GM19463 (cell line): ENCODE measurements around the gene GPR157.
A peak's percentile ranks its signal among the peaks of the same experiment; 100 is the strongest.

Experiments
- ATAC-seq: cut with Tn5 transposase; IDR thresholded peaks from one replicate; pipeline ENCODE4 v1.9.1; 2021; ENCODE audit warnings: mild to moderate bottlenecking, moderate library complexity; ENCODE audit not compliant: unreplicated experiment

Gene GPR157

DNA sequence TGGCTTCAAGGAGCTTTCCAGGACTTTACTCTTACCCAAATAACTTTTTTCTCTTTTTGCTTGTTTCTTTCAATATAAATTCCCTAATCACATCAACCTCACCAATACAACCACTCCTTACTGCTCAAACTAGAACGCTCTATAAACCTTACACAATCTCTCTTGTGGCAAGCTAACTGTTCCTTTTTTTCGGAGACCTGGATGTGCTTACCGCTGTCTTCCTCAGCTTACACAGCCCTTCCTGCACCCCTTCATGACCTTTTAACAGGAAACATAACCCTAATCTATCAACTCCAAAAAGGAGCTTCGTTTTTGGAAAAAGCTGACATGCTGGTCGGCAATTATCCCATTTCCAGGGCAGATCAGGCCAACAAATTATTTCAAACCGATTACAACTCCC, 35.3 kb downstream of the GPR157 start:
- no peak for ATAC-seq

DNA sequence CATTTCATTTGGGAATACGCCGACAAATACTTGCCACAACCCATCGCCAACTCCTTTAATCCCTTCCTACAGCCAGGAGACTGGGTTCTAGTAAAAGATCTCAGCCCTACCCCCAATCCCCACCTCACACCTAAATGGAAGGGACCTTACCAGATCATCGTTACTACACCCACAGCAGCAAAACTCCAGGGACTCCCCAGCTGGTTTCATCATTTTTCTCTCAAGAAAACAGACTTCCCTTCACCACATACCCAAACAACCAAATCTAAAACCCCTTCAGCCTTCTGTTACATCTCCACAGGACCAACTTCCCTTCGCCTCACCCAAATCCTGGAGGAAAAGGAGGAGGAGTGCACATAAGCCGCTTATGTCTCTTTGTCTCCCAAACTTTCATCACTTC, 35.8 kb downstream of the GPR157 start:
- no peak for ATAC-seq

DNA sequence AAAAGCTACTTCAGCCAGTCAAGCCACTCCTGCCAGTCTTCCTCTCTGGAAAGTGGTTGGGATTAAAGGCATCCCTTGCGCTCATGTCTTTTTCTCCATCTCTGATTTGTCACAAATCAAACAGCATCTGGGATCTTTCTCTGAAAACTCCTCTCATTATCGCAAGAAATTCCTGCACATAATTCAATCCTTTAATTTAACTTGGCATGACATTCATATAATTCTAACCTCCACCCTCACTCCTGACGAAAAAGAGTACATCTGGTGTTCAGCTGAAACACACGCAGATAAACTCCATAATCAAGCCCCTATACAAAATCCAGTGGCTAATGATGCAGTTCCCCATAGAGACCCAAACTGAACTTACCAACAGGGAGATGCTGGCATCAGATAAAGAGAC, 40.1 kb downstream of the GPR157 start:
- no peak for ATAC-seq

DNA sequence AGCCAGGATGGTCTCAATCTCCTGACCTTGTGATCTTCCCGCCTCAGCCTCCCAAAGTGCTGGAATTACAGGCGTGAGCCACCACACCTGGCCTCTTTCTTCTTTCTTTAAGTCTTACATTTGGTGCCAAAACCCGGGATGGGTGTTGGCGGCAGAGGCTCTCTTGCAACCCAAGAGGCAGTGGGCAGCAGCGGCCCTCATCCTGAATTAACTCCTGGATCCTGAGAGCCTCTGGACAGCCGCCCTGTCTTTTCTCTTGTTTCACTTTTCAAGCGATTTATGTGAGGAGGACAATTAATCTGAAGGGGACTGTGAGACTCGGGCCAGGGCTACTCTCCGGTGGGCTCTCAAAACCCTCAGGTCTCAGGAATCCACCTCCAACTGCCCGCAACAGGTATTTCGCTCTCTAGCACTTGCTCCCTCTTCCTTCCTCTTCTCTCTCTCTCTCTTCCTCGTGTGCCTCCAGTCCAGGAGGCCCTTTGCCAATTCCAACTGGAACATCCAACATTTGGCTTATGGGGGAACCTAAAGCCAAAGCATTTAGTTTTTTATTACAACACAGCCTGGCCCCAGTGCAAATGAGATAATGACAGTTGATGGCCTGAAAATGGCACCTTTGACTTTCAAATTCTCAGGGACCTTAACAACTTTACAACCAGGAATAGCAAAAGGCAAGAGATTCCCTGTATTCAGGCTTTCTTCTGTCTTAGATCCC, 41.3 kb downstream of the GPR157 start:
- no peak for ATAC-seq

DNA sequence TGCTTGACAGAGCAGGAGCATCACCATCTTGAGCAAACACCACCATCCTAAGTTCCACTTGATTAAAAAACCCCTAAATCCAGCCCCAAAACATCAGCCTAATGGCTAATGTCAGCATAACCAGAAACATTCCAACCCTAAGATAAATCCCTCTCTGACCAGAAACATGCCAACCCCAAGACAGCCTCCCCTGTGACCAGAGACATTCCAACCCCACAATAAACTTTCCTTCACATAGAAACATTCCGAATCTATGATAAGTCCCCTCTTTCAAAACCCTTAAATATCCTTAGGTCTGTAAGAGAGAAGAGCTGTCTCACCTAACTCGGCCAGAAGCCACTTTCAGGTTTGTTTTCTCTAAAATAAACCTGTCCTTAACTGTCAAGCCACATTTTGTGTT, 42.1 kb downstream of the GPR157 start:
- ATAC-seq, result no peak

DNA sequence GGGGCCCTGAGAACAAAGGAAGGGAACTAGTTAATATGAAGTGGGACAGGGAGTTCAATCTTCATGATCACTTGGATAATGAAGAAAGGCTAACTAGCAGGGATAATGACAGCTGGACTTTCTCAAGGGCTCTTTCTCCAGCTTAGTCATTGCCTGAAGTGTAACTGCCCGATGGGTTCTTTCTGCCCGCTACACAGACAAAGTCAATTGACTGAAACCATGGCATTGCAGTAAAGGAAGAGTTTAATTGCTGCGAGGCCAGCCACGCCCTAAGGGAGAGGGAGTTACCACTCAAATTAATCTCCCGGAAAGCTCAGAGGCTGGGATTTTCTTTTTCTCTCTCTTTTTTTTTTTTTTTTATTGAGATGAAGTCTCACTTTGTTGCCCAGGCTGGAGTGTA, 42.9 kb downstream of the GPR157 start:
- no peak for ATAC-seq

DNA sequence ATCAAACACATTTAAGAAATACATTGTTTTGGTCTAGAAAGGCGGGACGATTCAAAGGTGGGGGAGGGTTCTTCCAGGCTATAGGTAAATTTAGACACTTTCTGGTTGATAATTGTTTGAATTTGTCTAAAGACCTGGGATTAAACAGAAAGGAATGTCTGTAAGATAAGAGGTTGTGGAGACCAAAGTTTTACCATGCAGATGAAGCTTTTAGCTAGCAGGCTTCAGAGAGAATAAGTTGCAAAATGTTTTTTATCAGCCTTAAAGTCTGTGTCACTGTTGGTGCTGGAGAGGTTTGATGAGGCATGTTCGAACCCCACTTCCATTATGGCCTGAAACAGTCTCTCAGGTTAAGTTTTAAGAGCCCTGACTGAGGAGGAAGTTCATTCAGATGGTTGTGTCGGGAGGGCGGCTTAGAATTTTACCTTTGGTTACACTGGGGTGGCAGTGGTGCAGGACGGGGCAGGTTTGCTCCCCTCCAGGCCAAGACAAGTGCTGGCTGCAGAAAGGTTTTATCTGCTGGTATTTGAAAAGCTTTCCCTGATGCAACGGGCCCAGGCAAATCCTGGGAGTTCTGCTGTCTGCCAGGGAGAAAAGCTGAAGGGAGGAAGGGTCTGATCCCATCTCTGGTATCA, 43.5 kb downstream of the GPR157 start:
- no peak for ATAC-seq

DNA sequence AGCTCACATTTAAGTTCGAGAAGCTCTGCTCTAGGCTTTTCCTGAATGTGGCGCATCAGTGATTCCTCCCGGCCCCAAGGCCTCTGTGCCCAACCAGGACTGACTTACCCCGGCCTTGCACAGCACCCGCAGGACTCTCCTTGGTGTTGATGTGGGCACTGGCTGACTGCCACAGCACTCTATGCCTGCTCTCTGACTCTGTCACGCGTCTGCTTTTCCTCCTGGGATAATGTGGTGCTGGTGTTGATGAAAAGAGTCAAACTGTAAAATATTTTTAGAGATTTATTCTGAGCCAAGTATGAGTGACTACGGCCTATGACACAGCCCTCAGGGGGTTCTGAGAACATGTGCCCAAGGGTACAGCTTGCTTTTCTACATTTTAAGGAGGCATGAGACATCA, 44.0 kb downstream of the GPR157 start:
- ATAC-seq, result no peak

DNA sequence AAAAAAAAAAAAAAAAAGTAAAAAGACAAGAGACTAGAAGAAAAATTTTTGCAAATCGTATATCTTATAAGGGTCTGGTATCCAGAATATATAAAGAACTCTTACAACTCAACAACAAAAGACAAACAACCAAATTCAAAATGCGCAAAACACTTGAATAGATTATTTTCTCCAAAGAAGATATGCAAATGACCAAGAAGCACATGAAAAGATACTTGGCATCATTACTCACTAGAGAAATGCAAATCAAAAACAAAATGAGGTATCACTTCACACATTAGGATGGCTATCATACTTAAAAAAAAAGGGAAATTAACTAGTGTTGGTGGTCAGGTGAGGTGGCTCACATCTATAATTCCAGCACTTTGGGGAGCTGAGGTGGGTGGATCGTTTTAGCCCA, 47.4 kb downstream of the GPR157 start:
- no peak for ATAC-seq

DNA sequence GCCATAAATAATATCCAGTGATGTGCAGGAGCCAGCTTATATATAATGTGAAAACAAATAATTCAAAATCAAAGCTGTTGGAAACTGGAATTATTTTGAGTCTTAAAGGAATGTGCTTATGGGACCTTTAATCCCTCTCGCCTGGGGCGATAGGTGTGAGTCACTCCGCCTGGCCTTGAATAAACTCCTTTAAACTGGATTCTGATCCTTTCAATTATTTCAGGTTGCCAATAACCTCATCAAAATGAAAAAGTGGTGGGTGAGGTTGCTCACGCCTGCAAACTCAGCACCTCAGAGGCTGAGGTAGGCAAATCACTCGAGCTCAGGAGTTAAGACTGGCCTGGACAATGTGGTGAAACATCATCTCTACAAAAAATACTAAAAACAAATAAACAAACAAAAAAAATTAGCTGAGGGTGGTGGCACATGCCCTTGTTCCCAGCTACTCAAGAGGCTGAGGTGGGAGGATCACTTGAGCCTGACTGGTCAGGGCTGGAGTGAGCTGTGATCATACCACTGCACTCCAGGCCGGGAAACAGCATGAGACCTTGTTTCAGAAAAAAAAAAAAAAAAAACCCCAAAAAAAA, 48.1 kb downstream of the GPR157 start:
- no peak for ATAC-seq

DNA sequence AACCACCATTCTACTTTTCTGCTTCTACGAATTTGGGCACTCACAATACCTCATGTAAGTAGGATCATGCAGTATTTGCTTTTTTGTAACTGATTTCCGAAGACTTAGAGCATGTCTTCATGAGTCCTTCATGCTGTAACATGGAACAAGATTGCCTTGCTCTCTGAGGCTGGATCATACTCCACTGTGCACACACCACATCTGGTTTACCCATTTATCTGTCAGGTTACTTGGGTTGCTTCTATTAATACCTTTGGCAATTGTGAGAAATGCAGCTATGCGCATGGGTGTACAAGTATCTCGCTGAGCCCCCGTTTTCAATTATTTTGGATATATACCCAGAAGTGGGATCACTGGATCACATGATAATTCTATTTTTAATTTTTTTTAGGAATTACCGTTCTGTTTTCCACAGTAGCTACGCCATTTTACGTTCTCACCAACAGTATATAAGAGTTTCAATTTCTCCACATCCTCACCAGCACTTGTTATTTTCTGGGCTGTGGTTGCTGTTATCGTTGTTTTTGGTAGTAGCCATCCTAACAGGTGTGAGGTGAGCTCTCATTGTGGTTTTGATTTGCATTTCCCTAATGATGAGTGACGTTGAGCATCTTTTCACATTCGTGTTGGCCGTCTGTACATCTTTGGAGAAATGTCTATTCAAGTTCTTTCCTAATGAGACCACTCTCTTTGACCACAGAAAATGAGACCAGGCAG, 48.8 kb downstream of the GPR157 start:
- no peak for ATAC-seq

DNA sequence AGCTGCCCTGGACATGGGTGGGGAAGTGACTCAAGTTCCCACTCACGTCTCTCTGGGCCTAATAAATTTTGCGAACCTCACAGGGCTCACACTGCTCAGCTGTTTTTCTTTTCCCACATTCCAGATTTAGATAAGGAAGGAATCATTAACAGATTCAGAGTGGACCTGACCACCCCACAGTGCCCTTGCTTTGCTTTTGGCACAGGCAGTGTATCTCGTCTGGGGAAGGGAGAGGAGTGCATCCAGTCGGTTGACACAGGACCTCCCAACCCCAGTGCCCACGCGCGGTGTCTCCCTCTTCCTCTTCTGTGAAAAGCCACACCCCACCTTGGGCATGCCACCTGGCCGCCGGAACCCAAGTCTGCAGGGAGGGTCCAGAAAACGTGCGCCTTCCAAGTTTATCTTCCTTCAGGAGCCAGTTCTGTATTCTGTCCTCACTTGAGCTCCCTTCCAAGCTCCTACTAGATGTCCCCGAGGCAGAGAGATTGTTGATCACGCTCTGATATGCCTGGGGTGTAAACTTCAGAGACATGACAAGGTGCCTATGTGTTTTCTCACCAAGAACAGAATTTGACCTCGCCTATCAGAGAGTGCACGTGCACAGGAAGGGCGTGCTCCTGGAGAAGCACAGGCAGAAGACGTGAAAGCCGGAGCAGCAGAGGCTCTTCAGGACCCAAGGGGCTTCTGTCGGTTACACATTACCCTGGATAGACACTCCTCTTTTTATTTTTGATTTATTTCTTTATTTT, 50.0 kb downstream of the GPR157 start:
- ATAC-seq, result no peak

DNA sequence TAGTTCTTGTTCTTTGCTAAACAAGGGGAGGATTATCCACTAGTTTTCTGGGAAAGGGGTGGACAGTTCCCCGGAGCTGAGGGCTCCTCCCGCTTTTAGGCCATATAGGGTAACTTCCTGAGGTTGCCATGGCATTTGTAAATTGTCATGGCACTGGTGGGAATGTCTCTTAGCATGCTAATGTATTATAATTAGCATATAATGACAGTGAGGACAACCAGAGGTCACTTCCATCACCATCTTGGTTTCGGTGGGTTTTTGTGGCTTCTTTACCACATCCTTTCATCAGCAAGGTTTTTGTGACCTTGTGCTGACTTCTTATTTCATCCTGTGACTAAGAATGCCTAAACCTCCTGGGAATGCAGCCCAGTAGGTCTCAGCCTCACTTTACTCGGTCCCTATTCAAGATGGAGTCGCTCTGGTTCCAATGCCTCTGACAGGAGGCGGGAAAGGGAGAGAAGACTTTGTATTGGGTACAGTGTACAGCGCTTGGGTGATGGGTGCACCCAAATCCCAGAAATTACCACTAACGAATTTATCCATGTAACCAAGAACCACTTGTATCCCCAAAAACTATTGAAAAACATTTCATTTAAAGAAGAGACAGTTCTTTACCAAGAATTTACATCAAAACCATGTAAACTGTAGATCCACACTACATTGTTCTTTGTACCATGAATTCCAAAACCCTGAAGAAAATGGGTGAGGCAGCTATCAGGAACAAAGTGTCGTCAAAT, 50.7 kb downstream of the GPR157 start:
- peak; percentile 51 for ATAC-seq

DNA sequence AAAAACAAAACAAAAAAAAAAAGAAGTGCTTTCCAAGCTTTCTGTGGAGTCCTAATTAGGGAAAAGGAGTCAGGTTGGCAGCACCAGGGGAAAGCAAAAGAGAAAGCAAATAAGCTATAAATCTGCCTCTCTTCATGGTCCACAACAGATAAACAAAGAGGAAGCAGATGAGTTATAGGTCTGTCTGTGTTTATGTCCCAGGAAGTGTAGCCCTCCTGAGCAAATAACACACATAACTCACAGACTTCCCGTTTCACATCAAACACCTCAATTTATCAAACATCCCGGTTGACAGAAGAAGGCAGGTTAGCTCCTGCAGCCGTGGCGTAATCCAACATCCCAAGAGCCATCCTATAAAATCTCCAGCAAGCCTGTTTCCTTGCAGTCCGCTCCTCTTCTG, 53.9 kb downstream of the GPR157 start:
- ATAC-seq, result no peak

DNA sequence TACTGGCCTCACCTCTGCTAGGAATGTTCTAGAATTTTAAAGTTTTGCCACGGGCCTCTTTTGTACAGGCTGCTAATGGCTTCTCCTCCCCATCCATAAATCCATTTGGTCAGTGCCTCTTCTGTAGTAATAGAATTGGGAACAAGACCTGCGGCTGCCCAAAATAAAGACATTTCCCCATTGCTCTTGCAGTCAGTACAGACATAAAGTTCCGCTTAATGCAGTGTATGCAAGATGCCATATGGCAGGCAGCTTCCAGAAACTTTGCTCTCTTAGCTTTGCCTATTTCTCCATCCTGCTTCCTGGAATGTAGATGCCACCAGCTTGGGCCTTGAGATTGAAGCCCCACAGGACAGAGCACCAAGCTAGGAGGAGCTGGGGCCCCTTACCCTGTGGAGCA, 55.8 kb downstream of the GPR157 start:
- ATAC-seq, result no peak

DNA sequence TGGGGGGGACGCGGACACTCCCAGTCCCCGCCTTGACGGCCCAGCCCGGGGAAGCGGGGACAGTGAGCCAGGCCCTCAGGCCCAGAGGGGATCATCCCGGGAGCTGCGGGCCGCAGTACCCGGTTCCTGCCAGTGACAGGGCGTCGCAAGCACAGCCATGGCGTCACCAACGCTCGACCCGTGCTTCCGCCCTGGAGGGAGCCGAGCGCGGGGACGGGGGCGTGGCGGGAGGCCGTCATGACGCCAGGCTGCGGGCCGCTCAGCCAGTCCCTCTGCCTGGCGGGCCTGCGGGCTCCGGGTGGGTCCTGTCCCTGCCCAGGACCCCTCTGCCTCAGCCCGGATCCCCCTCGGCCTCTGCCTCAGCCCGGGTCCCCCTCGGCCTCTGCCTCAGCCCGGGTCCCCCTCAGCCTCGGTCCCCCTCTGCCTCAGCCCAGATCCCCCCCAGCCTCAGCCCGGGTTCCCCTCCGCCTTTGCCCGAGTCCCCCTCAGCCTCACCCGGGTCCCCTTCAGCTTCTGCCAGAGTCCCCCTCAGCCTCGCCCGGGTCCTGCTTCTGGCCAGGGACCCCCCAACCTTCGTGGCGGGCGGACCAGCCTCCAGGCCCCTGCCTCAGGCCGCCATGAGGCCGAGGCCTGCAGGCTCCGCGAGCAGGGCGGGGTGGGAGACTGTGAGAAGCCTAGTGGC, 57.2 kb downstream of the GPR157 start:
- ATAC-seq, result no peak

DNA sequence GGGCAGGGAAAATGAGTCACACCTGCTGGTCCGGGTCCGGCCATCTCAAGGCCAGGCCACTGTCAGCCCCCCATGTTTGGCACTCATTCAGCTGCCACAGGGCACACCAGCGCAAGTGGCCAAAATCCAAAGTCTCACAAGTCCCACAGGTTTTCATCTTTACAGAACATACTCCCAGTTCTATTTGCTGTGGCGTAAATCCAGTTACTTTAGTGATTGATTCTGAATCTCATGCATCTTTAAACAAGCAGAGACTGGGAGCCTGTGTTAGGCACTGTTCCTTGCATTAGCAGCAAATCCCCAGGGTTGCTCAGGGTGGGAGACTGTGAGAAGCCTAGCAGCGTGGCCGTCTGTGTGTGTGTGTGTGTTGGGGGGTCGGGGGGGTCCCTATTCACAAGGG, 58.4 kb downstream of the GPR157 start:
- ATAC-seq, result no peak

DNA sequence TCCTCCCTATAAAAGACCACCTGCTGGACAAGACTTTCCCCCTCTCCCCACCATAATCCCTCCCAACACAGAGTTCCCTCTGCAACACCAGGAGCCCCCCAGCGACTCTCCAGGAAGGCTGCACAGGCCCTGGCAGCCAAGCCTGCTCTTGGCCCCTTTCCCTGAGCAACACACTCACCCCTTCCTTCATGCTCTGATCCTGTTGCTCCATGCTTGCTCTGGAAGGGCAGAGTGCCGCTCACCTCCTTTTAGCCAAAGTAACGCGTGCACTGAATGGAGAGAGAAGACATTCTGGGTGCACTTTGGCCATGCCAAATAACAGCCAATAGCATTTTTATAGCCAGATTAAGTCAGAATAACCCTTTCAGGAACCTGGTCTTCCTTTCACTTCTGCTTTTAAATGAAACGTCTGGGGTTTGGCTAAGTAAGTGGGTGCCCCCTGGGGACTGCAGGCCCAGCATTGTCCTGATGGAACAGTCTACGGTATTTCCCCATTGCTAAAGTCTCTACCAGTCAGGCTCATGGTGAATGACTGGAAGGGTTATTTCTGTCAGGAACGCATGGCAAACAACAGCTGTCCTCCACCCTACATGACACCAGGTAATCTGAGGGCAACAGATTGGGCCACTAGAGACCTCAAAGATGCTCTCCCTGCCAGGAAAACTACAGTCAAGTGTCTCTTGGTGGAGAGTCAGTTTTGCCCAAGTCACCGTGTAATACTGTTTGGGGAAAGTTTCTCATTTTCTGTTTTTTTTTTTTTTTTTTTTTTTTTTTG, 59.4 kb downstream of the GPR157 start, which contains the start of gene SLC2A5:
Gene SLC2A5, minus strand, starts transcription at position 310 of the 775 bp plus-strand sequence. Its CDS starts 99 bp downstream, at position 211.
- peak; percentile 90 for ATAC-seq

DNA sequence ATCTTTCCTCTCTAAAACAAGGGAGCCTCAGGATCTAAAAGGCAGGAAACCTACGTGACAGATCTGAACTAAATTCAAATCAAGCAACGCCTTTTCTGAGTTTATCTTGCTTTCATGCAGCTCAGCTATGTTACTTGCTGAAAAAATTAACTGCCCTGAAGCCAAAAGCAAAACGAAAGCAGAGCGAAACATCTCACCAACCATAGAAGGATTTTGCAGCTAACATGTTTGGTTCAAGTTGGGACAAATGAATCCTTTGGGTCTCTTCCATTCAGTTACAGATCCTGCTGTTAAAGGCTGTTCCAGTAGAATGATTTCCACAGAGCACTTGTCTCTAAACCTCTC, 59.9 kb downstream of the GPR157 start:
- ATAC-seq, result no peak
